ACC112 (cell line): Measurements from ENCODE around the gene GJA10.
"Not testable (repeated sequence)": the region's sequence is repeated elsewhere in the genome, so short reads cannot be mapped to it uniquely, and the experiment has no call there.

Experiments used
- H2AFZ ChIP-seq: fragments of 200-600 bp; sonication (generic); one replicate; pipeline ENCODE4 v1.6.0; 2017; ENCODE audit warnings: antibody characterized with exemption, low read length; ENCODE audit not compliant: unreplicated experiment
- H3K27ac ChIP-seq: fragments of 200-600 bp; sonication (generic); 2 replicates; pipeline ENCODE4 v1.5.1; 2014; ENCODE audit warnings: low read depth, mild to moderate bottlenecking, antibody characterized with exemption, low read length, moderate library complexity
- H3K27me3 ChIP-seq: fragments of 200-600 bp; sonication (generic); 2 replicates; pipeline ENCODE4 v1.6.1; 2014; ENCODE audit warnings: mild to moderate bottlenecking, antibody characterized with exemption, low read length, moderate library complexity, mixed read lengths; ENCODE audit not compliant: insufficient read depth
- H3K36me3 ChIP-seq: fragments of 200-600 bp; sonication (generic); 2 replicates; pipeline ENCODE4 v1.6.1; 2016; ENCODE audit warnings: mild to moderate bottlenecking, antibody characterized with exemption, low read length, moderate library complexity, mixed read lengths; ENCODE audit not compliant: insufficient read depth
- H3K4me1 ChIP-seq: fragments of 200-600 bp; sonication (generic); one replicate; pipeline ENCODE4 v1.6.1; 2016; ENCODE audit warnings: low read length, mixed read lengths; ENCODE audit not compliant: insufficient read depth, unreplicated experiment, control insufficient read depth
- H3K4me3 ChIP-seq: fragments of 200-600 bp; sonication (generic); 2 replicates; pipeline ENCODE4 v1.5.1; 2014; ENCODE audit warnings: mild to moderate bottlenecking, low read depth, low read length
- H3K79me2 ChIP-seq: fragments of 200-600 bp; sonication (generic); one replicate; pipeline ENCODE4 v1.6.0; 2016; ENCODE audit warnings: low read length; ENCODE audit not compliant: control insufficient read depth, unreplicated experiment, insufficient read depth

GJA10 gene

DNA sequence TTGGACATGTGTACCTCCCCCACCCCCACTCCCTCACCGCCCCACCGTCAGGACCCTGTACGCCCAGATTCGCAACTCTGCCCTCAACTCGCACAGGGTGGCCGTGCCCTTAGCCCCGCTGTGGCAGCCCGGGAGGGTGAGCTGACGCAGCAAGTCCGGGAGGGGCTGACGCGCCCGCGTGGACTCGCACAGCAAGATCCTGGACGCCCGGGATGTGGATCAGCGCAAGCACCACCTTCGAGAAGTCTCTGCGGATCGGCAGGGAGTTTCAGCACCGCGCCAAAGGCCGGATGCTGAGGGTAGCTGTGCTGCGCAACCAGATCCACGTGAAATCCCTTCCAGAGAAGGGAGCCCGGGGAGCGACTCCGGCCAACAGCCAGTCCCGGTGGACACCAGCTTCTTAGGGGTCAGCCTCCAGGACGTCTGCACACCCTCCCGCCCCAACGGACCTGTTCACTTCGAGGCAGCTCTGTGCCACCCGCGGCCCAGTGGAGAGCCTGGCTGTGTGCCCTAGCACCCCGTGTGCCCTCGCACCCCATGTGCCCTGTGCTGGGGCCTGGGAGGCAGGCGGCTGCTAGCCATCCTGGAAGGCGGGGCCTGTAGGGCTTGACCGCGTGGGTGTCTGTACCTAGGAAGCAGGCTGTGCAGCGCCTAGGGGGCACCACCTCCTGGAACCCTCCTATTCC, 6.7 kb upstream of the GJA10 start:
- Histone ChIP-seq H3K4me1 (no peaks in the 10 kb centered on the region), H3K4me3 (0 out of 2 replicates have a peak overlapping the region, but pooled peaks have one; percentile 1), H3K36me3 (no peaks in the 10 kb centered on the region), H3K79me2 (no peaks in the 10 kb centered on the region), H2AFZ (no peak overlapping the region), H3K27me3 (peaks cover 51% of the 10 kb centered on the region), H3K27ac (no peak overlapping the region)

- H3K4me1 ChIP-seq = no peaks in the 10 kb centered on the region
- no peak overlapping the region for H3K27ac ChIP-seq
- no peaks in the 10 kb centered on the region for H3K36me3 ChIP-seq
- no peak overlapping the region for H2AFZ ChIP-seq
- peaks cover 53% of the 10 kb centered on the region for H3K27me3 ChIP-seq
- H3K79me2 ChIP-seq = no peaks in the 10 kb centered on the region
- no peak overlapping the region for H3K4me3 ChIP-seq
Measured at GRCh38 chr6:89888138-89888514, 6.1 kb upstream of the GJA10 start.

DNA sequence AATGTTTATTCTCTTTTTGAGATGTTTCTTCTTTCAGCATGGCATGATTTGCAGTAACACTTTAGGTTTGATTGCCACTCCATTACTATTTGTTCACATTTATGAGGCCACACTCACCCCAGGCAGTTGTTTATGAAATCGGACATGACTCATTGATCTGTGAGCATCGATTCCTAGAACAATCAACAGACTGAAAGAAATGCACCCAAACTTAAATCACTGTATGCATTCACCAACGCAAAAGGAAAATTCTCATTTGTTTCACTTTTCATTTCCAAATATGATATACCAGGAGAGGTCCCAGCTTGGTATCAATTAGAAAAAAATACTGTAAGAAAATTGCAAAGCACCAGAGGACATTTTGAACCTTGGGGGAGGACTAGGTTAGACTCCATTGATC, 5.4 kb upstream of the GJA10 start:
- H3K27ac ChIP-seq = no peak overlapping the region
- H3K4me1 ChIP-seq = no peaks in the 10 kb centered on the region
- no peaks in the 10 kb centered on the region for H3K79me2 ChIP-seq
- H3K27me3 ChIP-seq = peaks cover 60% of the 10 kb centered on the region
- no peaks in the 10 kb centered on the region for H3K36me3 ChIP-seq
- H2AFZ ChIP-seq = no peak overlapping the region
- no peak overlapping the region for H3K4me3 ChIP-seq

DNA sequence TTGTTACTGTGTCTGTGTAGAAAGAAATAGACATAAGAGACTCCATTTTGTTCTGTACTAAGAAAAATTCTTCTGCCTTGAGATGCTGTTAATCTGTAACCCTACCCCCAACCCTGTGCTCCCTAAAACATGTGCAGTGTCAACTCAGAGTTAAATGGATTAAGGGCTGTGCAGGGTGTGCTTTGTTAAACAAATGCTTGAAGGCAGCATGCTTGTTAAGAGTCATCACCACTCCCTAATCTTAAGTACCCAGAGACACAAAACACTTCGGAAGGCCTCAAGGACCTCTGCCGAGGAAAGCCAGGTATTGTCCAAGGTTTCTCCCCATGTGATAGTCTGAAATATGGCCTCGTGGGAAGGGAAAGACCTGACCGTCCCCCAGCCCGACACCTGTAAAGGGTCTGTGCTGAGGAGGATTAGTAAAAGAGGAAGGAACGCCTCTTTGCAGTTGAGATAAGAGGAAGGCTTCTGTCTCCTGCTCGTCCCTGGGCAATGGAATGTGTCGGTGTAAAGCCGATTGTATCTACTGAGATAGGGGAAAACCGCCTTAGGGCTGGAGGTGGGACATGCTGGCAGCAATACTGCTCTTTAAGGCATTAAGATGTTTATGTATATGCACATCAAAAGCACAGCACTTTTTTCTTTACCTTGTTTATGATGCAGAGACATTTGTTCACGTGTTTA, 3.3 kb upstream of the GJA10 start:
- H3K36me3 ChIP-seq, H3K79me2 ChIP-seq, H3K4me1 ChIP-seq, H3K27ac ChIP-seq, H2AFZ ChIP-seq, H3K4me3 ChIP-seq: not testable (repeated sequence)
- peaks cover 80% of the 10 kb centered on the region for H3K27me3 ChIP-seq

DNA sequence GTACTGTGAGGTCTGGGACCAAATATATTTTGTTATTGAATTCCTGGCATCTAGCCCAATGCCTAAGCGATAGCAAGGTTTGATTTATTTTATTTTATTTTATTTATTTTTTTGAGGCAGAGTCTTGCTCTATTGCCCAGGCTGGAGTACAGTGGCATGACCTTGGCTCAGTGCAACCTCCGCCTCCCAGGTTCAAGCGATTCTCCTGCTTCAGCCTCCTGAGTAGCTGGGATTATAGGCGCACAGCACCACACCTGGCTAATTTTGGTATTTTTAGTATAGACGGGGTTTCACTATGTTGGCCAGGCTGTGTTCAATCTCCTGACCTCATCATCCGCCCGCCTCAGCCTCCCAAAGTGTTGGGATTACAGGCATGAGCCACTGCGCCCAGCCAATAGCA, 1.7 kb upstream of the GJA10 start:
- H3K79me2 ChIP-seq, H3K36me3 ChIP-seq, H3K4me1 ChIP-seq, H2AFZ ChIP-seq, H3K4me3 ChIP-seq, H3K27ac ChIP-seq: not testable (repeated sequence)
- peaks cover 84% of the 10 kb centered on the region for H3K27me3 ChIP-seq

- no peak overlapping the region for H2AFZ ChIP-seq
- H3K27ac ChIP-seq = no peak overlapping the region
- peaks cover 72% of the 10 kb centered on the region for H3K27me3 ChIP-seq
- H3K4me1 ChIP-seq = no peaks in the 10 kb centered on the region
- no peak overlapping the region for H3K4me3 ChIP-seq
- H3K79me2 ChIP-seq = no peaks in the 10 kb centered on the region
- no peaks in the 10 kb centered on the region for H3K36me3 ChIP-seq
Measured at GRCh38 chr6:89895276-89895874, 1.1 kb downstream of the GJA10 start.

- not testable (repeated sequence) for H3K79me2 ChIP-seq, H3K36me3 ChIP-seq, H3K27ac ChIP-seq, H2AFZ ChIP-seq, H3K4me3 ChIP-seq, H3K4me1 ChIP-seq
- peaks cover 18% of the 10 kb centered on the region for H3K27me3 ChIP-seq
Measured at GRCh38 chr6:89910001-89910901, 16.0 kb downstream of the GJA10 start.

DNA sequence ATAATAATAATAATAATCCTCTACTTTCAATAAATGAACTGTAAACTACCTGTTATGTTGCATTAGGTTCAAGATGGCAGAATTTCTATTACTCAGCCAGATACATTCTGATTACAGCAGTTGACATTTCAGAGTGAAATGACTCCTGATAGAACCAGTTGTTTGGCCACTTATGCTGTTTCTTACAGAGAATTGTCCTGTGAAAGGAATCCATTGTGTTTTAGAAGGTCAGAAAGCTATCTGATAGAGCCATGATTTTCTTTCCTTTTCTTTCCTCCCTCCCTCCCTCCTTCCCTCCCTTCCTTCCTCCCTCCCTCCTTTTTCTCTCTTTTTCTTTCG, 16.6 kb downstream of the GJA10 start:
- H3K4me3 ChIP-seq = no peak overlapping the region
- no peaks in the 10 kb centered on the region for H3K36me3 ChIP-seq
- no peaks in the 10 kb centered on the region for H3K79me2 ChIP-seq
- peaks cover 18% of the 10 kb centered on the region for H3K27me3 ChIP-seq
- no peaks in the 10 kb centered on the region for H3K4me1 ChIP-seq
- H2AFZ ChIP-seq = no peak overlapping the region
- no peak overlapping the region for H3K27ac ChIP-seq

DNA sequence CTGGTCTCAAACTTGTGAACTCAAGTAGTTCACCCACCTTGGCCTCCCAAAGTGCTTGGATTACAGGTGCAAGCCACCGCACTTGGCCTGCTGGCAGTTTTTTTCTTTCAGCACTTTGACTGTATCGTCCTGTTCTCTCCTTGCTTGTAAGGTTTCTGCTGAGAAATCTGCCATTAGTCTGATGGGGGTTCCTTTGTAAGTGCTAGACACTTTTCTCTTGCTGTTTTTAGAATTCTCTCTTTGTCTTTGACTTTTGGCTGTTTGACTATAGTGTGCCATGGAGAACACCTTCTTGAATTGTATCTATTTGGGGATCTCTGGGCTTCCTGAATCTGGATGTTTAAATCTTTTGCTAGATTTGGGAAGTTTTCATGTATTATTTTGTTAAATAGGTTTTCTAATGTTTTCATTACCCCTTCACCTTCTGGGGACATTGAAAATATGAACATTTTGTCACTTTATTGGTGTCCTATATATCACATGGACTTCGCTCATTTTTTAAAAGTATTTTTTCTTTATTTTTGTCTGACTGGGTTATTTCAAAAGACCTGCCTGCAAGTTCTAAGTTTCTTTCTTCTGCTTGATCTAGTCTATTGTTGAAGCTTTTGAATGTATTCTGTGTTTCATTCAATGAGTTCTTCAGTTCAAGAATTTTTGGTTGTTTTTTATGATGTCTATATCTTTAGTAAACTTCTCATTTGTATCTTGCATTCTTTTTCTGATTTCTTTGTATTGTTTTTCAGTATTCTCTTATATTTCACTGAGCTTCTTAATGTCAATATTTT, 22.1 kb downstream of the GJA10 start:
- no peak overlapping the region for H2AFZ ChIP-seq

DNA sequence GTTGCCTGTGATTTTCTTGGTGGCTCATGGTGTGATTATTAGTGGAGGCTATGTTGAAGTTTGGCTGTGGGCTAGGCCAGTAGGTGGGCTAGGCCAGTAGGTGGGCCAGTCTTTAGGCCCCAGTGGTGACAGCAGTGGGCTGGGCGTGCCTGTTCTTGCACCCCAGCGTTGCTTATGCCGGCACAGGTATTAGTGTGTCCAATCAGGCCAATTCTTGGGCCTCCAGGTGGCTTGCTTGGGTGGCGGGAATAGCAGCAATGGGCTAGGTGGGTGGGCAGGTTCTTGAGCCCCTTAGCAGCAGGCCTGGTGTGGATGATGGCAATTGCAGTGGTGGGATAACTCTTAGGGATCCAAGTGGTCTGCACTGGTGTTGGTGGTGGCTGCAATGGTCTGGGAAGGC, 22.9 kb downstream of the GJA10 start:
- H3K4me1 ChIP-seq = no peaks in the 10 kb centered on the region
- H3K27ac ChIP-seq = no peak overlapping the region
- H2AFZ ChIP-seq = no peak overlapping the region
- H3K79me2 ChIP-seq = no peaks in the 10 kb centered on the region
- no peaks in the 10 kb centered on the region for H3K36me3 ChIP-seq
- H3K27me3 ChIP-seq = no peaks in the 10 kb centered on the region
- H3K4me3 ChIP-seq = no peak overlapping the region

More for the DNA sequence above, 22.1 kb downstream of the GJA10 start:
- Histone ChIP-seq H3K36me3 (no peaks in the 10 kb centered on the region), H3K4me3 (no peak overlapping the region), H3K4me1 (no peaks in the 10 kb centered on the region), H3K27me3 (no peaks in the 10 kb centered on the region), H3K79me2 (no peaks in the 10 kb centered on the region), H3K27ac (no peak overlapping the region)
